HCT116 (cell line): ENCODE data around the gene FSCN2. TPM values are rescaled to one million over a fixed set of nuclear protein-coding genes. Genes with fewer than 3 reads are reported as not detected.

Source experiments
- ATAC-seq: fragments of 200-7000 bp; cut with Tn5 transposase; 2 replicates; pipeline ENCODE4 v1.9.1; 2020; ENCODE audit warnings: mild to moderate bottlenecking, moderate library complexity
- BruUV-seq: library from RNA; stranded (reverse); fragments of 400-500 nt; replicated peaks from 2 replicates; lab custom pipeline; 2021; lab: Mats Ljungman, UMichigan
- CTCF ChIA-PET: fragments of 300-600 bp; sonication (Branson Sonifier 250); formaldehyde crosslinking; loops from one replicate; lab custom pipeline; 2021; ENCODE audit warnings: antibody characterized with exemption; lab: Charles Lee
- POLR2A ChIA-PET: fragments of 300-600, 350-600 bp; sonication (Branson Sonifier 250); formaldehyde crosslinking; loops from one replicate; lab custom pipeline; 2021; ENCODE audit warnings: antibody characterized with exemption; lab: Charles Lee
- RAD21 ChIA-PET, 2 experiments: fragments of 300-600 bp; sonication (Branson Sonifier 250); formaldehyde crosslinking; loops; one replicate each; lab custom pipeline; 2023; ENCODE audit warnings: low total read pairs in 2 of 2; ENCODE audit not compliant: uncharacterized antibody in 2 of 2, unreplicated experiment in 2 of 2, low non-redundant PET in 1 of 2; lab: Charles Lee
- DNase-seq: peaks from one replicate; pipeline ENCODE4 v3.0.0-alpha.2; 2010; ENCODE audit warnings: low read depth, low spot score
- H2AFZ ChIP-seq: fragments of 200-600 bp; shearing (Covaris generic), sonication (generic); 2 replicates; pipeline ENCODE4 v1.6.1; 2017; ENCODE audit warnings: low read depth, mixed run types, mixed read lengths, antibody characterized with exemption, low read length; ENCODE audit not compliant: poor library complexity, severe bottlenecking
- H3K27ac ChIP-seq: 2 replicates; pipeline ENCODE4 v1.5.1; 2012; ENCODE audit warnings: low read depth, low read length
- H3K27me3 ChIP-seq: fragments of 200-600 bp; sonication (generic); 2 replicates; pipeline ENCODE4 v1.6.1; 2016; ENCODE audit warnings: mixed run types, low read length, mixed read lengths; ENCODE audit not compliant: insufficient read depth
- H3K36me3 ChIP-seq, 2 experiments: fragments of 200-500 bp in 1 of 2; fragments of 200-600 bp in 1 of 2; sonication (Bioruptor generic) in 1 of 2; sonication (generic) in 1 of 2; 2 replicates each; pipeline versions ENCODE4 v1.5.1 to v1.6.1; 2014 to 2016; ENCODE audit warnings: low read length in 2 of 2, inconsistent platforms in 1 of 2, mixed read lengths in 1 of 2, mixed run types in 1 of 2; ENCODE audit not compliant: insufficient read depth in 2 of 2, control insufficient read depth in 1 of 2
- H3K4me1 ChIP-seq, 2 experiments: fragments of 200-600 bp in 1 of 2; sonication (generic) in 1 of 2; 2 replicates each; pipeline versions ENCODE4 v1.5.1 to v1.6.1; 2012 to 2017; ENCODE audit warnings: low read length in 2 of 2, inconsistent platforms in 1 of 2, mild to moderate bottlenecking in 1 of 2, mixed read lengths in 1 of 2, mixed run types in 1 of 2, moderate library complexity in 1 of 2; ENCODE audit not compliant: insufficient read depth in 2 of 2, control insufficient read depth in 1 of 2
- H3K4me2 ChIP-seq: fragments of 200-600 bp; sonication (generic); 2 replicates; pipeline ENCODE4 v1.6.1; 2017; ENCODE audit warnings: mixed run types, low read length, mixed read lengths
- H3K4me3 ChIP-seq, 2 experiments: fragments of 200-600 bp in 1 of 2; sonication (generic) in 1 of 2; replicated peaks in 1 of 2; 2 replicates each; pipeline ENCODE4 v1.5.1; 2011 to 2016; ENCODE audit warnings: low read length in 2 of 2, control low read depth in 1 of 2, low read depth in 1 of 2, mild to moderate bottlenecking in 1 of 2, mixed read lengths in 1 of 2, mixed run types in 1 of 2
- H3K79me2 ChIP-seq: fragments of 200-600 bp; sonication (generic); 2 replicates; pipeline ENCODE4 v1.6.1; 2017; ENCODE audit warnings: mild to moderate bottlenecking, mixed run types, low read length, moderate library complexity, mixed read lengths; ENCODE audit not compliant: insufficient read depth
- H3K9ac ChIP-seq: fragments of 200-600 bp; sonication (generic); 2 replicates; pipeline ENCODE4 v1.6.1; 2016; ENCODE audit warnings: low read length, mixed read lengths
- H3K9me2 ChIP-seq: fragments of 200-600 bp; sonication (generic), shearing (Covaris generic); 2 replicates; pipeline ENCODE4 v1.6.1; 2017; ENCODE audit warnings: mixed run types, mild to moderate bottlenecking, moderate library complexity; ENCODE audit not compliant: insufficient read depth
- H3K9me3 ChIP-seq, 2 experiments: fragments of 200-500 bp in 1 of 2; fragments of 200-600 bp in 1 of 2; sonication (Bioruptor generic) in 1 of 2; sonication (generic) in 1 of 2; 2 replicates each; pipeline ENCODE4 v1.6.1; 2014 to 2017; ENCODE audit warnings: low read length in 2 of 2, mixed read lengths in 2 of 2, inconsistent platforms in 1 of 2, low read depth in 1 of 2, mild to moderate bottlenecking in 1 of 2, mixed run types in 1 of 2, moderate library complexity in 1 of 2; ENCODE audit not compliant: control insufficient read depth in 1 of 2, insufficient read depth in 1 of 2
- H4K20me1 ChIP-seq: fragments of 200-600 bp; sonication (generic), shearing (Covaris generic); 2 replicates; pipeline ENCODE4 v1.6.1; 2017; ENCODE audit warnings: mixed run types, mild to moderate bottlenecking, moderate library complexity; ENCODE audit not compliant: insufficient read depth
- ATF3 ChIP-seq: IDR thresholded peaks from 2 replicates; pipeline ENCODE4 v1.6.1; 2012
- CBX3 ChIP-seq: IDR thresholded peaks from 2 replicates; pipeline ENCODE4 v1.6.1; 2012; ENCODE audit warnings: low read depth
- EZH2 ChIP-seq: fragments of 200-600 bp; sonication (generic); IDR thresholded peaks from 2 replicates; pipeline ENCODE4 v1.6.1; 2017; ENCODE audit warnings: antibody characterized with exemption, mixed run types
- FOSL1 ChIP-seq: IDR thresholded peaks from 2 replicates; pipeline ENCODE4 v1.6.1; 2012; ENCODE audit warnings: low read depth
- MAX ChIP-seq: IDR thresholded peaks from 2 replicates; pipeline ENCODE4 v1.6.1; 2012
- POLR2A ChIP-seq: IDR thresholded peaks from 2 replicates; pipeline ENCODE4 v1.7.0; 2011; ENCODE audit warnings: borderline replicate concordance; ENCODE audit not compliant: insufficient read depth, insufficient read length; ENCODE audit errors: extremely low read depth
- SP1 ChIP-seq: IDR thresholded peaks from 2 replicates; pipeline ENCODE4 v1.6.1; 2012; ENCODE audit warnings: low read depth
- SRF ChIP-seq: IDR thresholded peaks from 2 replicates; pipeline ENCODE4 v1.6.1; 2012; ENCODE audit warnings: low read depth
- TCF7L2 ChIP-seq: IDR thresholded peaks from 2 replicates; pipeline ENCODE4 v1.7.0; 2011; ENCODE audit warnings: borderline replicate concordance, inconsistent platforms; ENCODE audit not compliant: insufficient read depth, insufficient read length; ENCODE audit errors: extremely low read depth
- YY1 ChIP-seq: IDR thresholded peaks from 2 replicates; pipeline ENCODE4 v1.6.1; 2011; ENCODE audit warnings: low read length, low read depth, moderate library complexity, mild to moderate bottlenecking; ENCODE audit not compliant: insufficient replicate concordance; ENCODE audit errors: extremely low read depth
- ZNF274 ChIP-seq: fragments of 200-500 bp; sonication (Bioruptor generic); IDR thresholded peaks from 2 replicates; pipeline ENCODE4 v1.6.1; 2014; ENCODE audit warnings: mild to moderate bottlenecking, low read depth, low read length, inconsistent platforms
- intact Hi-C: fragments of 100-400 bp; cut with micrococcal nuclease; formaldehyde crosslinking; loops from 2 replicates; pipeline ENCODE4 v1.10.0; 2022
- total RNA-seq: library from RNA; stranded (reverse); gene quantifications from one replicate; pipeline ENCODE4 v1.2.1, GENCODE V29; 2021; ENCODE audit not compliant: unreplicated experiment

The FSCN2 gene
- total RNA-seq, 1 experiment from 2014 or later = 10.1 TPM

DNA sequence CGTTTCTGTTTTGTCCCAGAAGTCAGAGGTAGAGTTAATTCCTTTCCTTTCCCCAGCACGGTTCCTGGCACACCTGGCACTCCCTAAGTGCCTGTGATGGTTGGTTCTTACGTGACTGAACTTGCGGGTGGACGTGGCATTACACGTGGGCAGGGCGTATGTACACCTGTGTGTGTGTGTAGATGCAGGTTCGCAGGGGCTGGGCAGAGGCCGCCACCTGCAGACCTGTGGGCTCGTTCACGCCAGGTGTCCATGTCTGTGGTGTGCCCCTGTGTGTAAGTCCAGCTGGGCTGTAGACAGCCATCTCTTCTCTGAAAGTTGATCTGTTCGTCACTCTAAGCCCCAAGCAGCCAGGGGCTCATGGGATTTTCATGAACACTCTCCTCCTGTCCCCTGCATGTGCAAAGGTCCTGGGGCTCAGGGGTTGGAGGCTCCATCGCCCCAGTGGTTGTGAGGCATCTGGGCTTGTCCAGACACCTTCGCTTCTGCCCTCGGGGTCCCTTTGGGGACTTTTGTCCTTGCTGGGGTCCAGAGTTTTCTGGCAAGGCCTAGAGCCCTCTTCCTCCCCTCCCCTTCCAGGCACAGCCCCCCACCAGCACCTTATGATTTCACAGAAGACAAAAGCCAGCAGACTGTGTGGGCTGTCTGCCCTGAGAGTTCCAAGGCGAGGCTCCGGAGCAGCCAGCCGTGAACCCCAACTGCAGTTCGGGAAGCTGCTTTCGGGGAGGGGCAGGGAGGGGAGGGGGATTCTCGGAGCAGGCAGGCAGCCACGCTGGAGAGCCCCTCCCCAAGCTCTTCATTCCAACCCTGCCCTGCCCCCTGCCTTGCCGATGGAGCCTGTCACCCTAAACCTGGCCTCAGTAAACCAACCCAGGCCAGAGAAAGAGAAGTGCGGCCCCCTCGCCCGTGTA, 5.4 kb upstream of the FSCN2 start:
- Histone ChIP-seq H3K4me3 (no peak overlapping the region), H3K27me3 (no peaks in the 10 kb centered on the region), H3K27ac (no peak overlapping the region), H3K4me1 (peaks cover 31 to 55% of the 10 kb centered on the region in 2 experiments), H4K20me1 (no peaks in the 10 kb centered on the region), H3K9me2 (no peaks in the 10 kb centered on the region), H3K9me3 (no peaks in the 10 kb centered on the region), H3K79me2 (0 out of 2 replicates have a peak, but pooled peaks cover 5% of the 10 kb centered on the region), H2AFZ (no peak overlapping the region), H3K9ac (no peak overlapping the region), H3K4me2 (no peak overlapping the region), H3K36me3 (no peaks in the 10 kb centered on the region)
- DNase-seq (no peak), ATAC-seq (no peak)
- TF ChIP-seq SRF (no peak), POLR2A (no peak), FOSL1 (no peak), TCF7L2 (no peak), EZH2 (no peak), ZNF274 (no peak), YY1 (no peak), ATF3 (no peak), MAX (no peak), SP1 (no peak), CBX3 (no peak)
- no TSS peak for BruUV-seq
- intact Hi-C loops = no loop called here
- ChIA-PET POLR2A (no interaction called here), RAD21 (no interaction called here), CTCF (interaction anchor here (0.8 kb wide), 1 partner anchor 38 kb away, joined by 3 read pairs; no protein-coding TSS in a partner anchor)
